Peyer's patch (tissue), 4 donors: ENCODE data around the gene PRICKLE3. TPM values are rescaled to one million over a fixed set of nuclear protein-coding genes. Genes with fewer than 3 reads are reported as not detected.

Source experiments
- DNase-seq, 3 donors: peaks; one replicate each; pipeline ENCODE4 v3.0.0-alpha.2; 2017 to 2019
- H3K27ac ChIP-seq, 4 donors: fragments of 200-600 bp; sonication (generic); one replicate each; pipeline ENCODE4 v1.5.1; 2016 to 2019
- H3K27me3 ChIP-seq, 2 donors: fragments of 200-600 bp; sonication (generic); one replicate each; pipeline ENCODE4 v1.5.1; 2019
- H3K36me3 ChIP-seq, 3 donors: fragments of 200-600 bp; sonication (generic); one replicate each; pipeline ENCODE4 v1.5.1; 2016 to 2019
- H3K4me1 ChIP-seq, 4 donors: fragments of 200-600 bp; sonication (generic); one replicate each; pipeline ENCODE4 v1.5.1; 2016 to 2019
- H3K4me3 ChIP-seq, 4 donors: fragments of 200-600 bp; sonication (generic); 1 replicate in 3 of 4; 2 replicates in 1 of 4; pipeline ENCODE4 v1.5.1; 2016 to 2019; ENCODE audit warnings: mild to moderate bottlenecking in 1 of 4
- H3K9me3 ChIP-seq, 4 donors: fragments of 200-600 bp; sonication (generic); one replicate each; pipeline ENCODE4 v1.5.1; 2016 to 2019; ENCODE audit warnings: mild to moderate bottlenecking in 1 of 4
- CTCF ChIP-seq, 6 experiments: fragments of 450-650 bp in 4 of 6; fragments of 200-600 bp in 2 of 6; sonication (generic) in 1 of 6; IDR thresholded peaks; one replicate each; pipeline ENCODE4 v1.5.1; 2017 to 2019; ENCODE audit warnings: antibody characterized with exemption in 6 of 6, mild to moderate bottlenecking in 3 of 6, moderate library complexity in 1 of 6
- POLR2A ChIP-seq, 2 donors: fragments of 450-650 bp; IDR thresholded peaks; one replicate each; pipeline ENCODE4 v1.5.1; 2017; ENCODE audit warnings: antibody characterized with exemption in 2 of 2, mild to moderate bottlenecking in 2 of 2, moderate library complexity in 2 of 2
- total RNA-seq, 4 donors: library from RNA; depleted of rRNA; stranded (reverse); fragments of >200 nt; gene quantifications; one replicate each; pipeline ENCODE4 v1.1.0, GENCODE V29; 2016

PRICKLE3 gene
- 10 to 100 TPM; 22.5 to 47.0 (median 26.8) TPM for total RNA-seq

- H3K36me3 ChIP-seq: peaks cover 0 to 7% (median 0%) of the 10 kb centered on the region in 3 donors
- no peaks in the 10 kb centered on the region for H3K27me3 ChIP-seq
- peak within 1 kb of the TSS; percentile 62 to 85 (median 80) for H3K27ac ChIP-seq
- no peaks in the 10 kb centered on the region for H3K9me3 ChIP-seq
- H3K4me1 ChIP-seq: peaks cover 0 to 6% (median 0%) of the 10 kb centered on the region in 4 donors
- peak within 1 kb of the TSS; percentile 50 to 63 (median 56) for H3K4me3 ChIP-seq
- DNase-seq: peak; percentile 86 to 94 (median 87)
- TF ChIP-seq CTCF (IDR thresholded peaks at IDR 0.05) (peak in 5 of 6 experiments; percentile 30 to 44 (median 38)), POLR2A (IDR thresholded peaks at IDR 0.05) (peak; percentile 29 to 61)
These were observed at the start of gene PRICKLE3 for GRCh38 chrX:49186125-49187027. Gene PRICKLE3, minus strand, starts transcription at chrX:49186373. Its CDS starts 76 bp downstream, at chrX:49186297.

GRCh38 chrX:49233887-49234555, 47.8 kb upstream of the PRICKLE3 start:
- DNase-seq: no peak
- H3K27me3 ChIP-seq: no peaks in the 10 kb centered on the region
- no peak overlapping the region for H3K4me3 ChIP-seq
- no peaks in the 10 kb centered on the region for H3K36me3 ChIP-seq
- no peaks in the 10 kb centered on the region for H3K9me3 ChIP-seq
- H3K4me1 ChIP-seq: no peaks in the 10 kb centered on the region
- TF ChIP-seq POLR2A (IDR thresholded peaks at IDR 0.05) (no peak), CTCF (IDR thresholded peaks at IDR 0.05) (no peak)
- no peak overlapping the region for H3K27ac ChIP-seq

- TF ChIP-seq CTCF (IDR thresholded peaks at IDR 0.05) (no peak), POLR2A (IDR thresholded peaks at IDR 0.05) (no peak)
- Histone ChIP-seq H3K27me3 (no peaks in the 10 kb centered on the region), H3K36me3 (no peaks in the 10 kb centered on the region), H3K4me3 (no peak within 1 kb of the TSS), H3K27ac (no peak within 1 kb of the TSS), H3K4me1 (no peaks in the 10 kb centered on the region), H3K9me3 (no peaks in the 10 kb centered on the region)
- no peak for DNase-seq
These were observed 47.0 kb upstream of the PRICKLE3 start, which contains the start of gene CACNA1F for GRCh38 chrX:49233176-49233575. Gene CACNA1F, minus strand, starts transcription at chrX:49233340. Its CDS starts 31 bp downstream, at chrX:49233309.

- Histone ChIP-seq H3K4me3 (no peak overlapping the region), H3K36me3 (no peaks in the 10 kb centered on the region)
- TF ChIP-seq POLR2A (IDR thresholded peaks at IDR 0.05) (no peak), CTCF (IDR thresholded peaks at IDR 0.05) (no peak)
These were observed 46.4 kb upstream of the PRICKLE3 start for GRCh38 chrX:49232525-49232924.

GRCh38 chrX:49231333-49232000, 45.3 kb upstream of the PRICKLE3 start:
- TF ChIP-seq POLR2A (IDR thresholded peaks at IDR 0.05): no peak
- no peak for TF ChIP-seq CTCF (IDR thresholded peaks at IDR 0.05)
- H3K27ac ChIP-seq: peak overlapping the region in 2 of 4 donors; percentile 35 to 68
- DNase-seq: no peak
- no peaks in the 10 kb centered on the region for H3K36me3 ChIP-seq
- H3K27me3 ChIP-seq: no peaks in the 10 kb centered on the region
- no peaks in the 10 kb centered on the region for H3K9me3 ChIP-seq
- no peaks in the 10 kb centered on the region for H3K4me1 ChIP-seq
- H3K4me3 ChIP-seq: no peak overlapping the region

More at GRCh38 chrX:49232525-49232924, 46.4 kb upstream of the PRICKLE3 start:
- no peaks in the 10 kb centered on the region for H3K4me1 ChIP-seq
- H3K27ac ChIP-seq: no peak overlapping the region
- no peaks in the 10 kb centered on the region for H3K27me3 ChIP-seq
- no peak for DNase-seq
- no peaks in the 10 kb centered on the region for H3K9me3 ChIP-seq
